Ascending aorta (tissue), 2 donors: ENCODE results near the gene DNAJC11. TPM values are rescaled to one million over a fixed set of nuclear protein-coding genes. Genes with fewer than 3 reads are reported as not detected.
A peak's percentile ranks its signal among the peaks of the same experiment; 100 is the strongest.

Experiments used
- DNase-seq, 2 donors: peaks; one replicate each; pipeline ENCODE4 v3.0.0-alpha.2; 2019; ENCODE audit warnings: low spot score in 2 of 2
- H3K27ac ChIP-seq, 2 donors: fragments of 200-600 bp; sonication (generic); one replicate each; pipeline ENCODE4 v1.5.1; 2016 to 2017; ENCODE audit warnings: mild to moderate bottlenecking in 1 of 2
- H3K27me3 ChIP-seq: fragments of 200-600 bp; sonication (generic); one replicate; pipeline ENCODE4 v1.5.1; 2017
- H3K36me3 ChIP-seq, 2 donors: fragments of 200-600 bp; sonication (generic); one replicate each; pipeline ENCODE4 v1.5.1; 2016
- H3K4me1 ChIP-seq, 2 donors: fragments of 200-600 bp; sonication (generic); one replicate each; pipeline ENCODE4 v1.5.1; 2016 to 2017; ENCODE audit warnings: mild to moderate bottlenecking in 1 of 2
- H3K4me3 ChIP-seq, 2 donors: fragments of 200-600 bp; sonication (generic); one replicate each; pipeline ENCODE4 v1.5.1; 2016 to 2017; ENCODE audit warnings: mild to moderate bottlenecking in 1 of 2
- H3K9me3 ChIP-seq, 2 donors: fragments of 200-600 bp; sonication (generic); one replicate each; pipeline ENCODE4 v1.5.1; 2016
- CTCF ChIP-seq, 3 experiments: fragments of 200-600 bp in 2 of 3; fragments of 450-650 bp in 1 of 3; sonication (generic) in 2 of 3; IDR thresholded peaks; one replicate each; pipeline ENCODE4 v1.5.1; 2016 to 2019; ENCODE audit warnings: antibody characterized with exemption in 3 of 3, mild to moderate bottlenecking in 1 of 3, moderate library complexity in 1 of 3
- intact Hi-C: fragments of 100-400 bp; cut with DNase I; formaldehyde crosslinking; loops from one replicate; pipeline ENCODE4 v1.15.1; 2023
- total RNA-seq: library from RNA; depleted of rRNA; stranded (reverse); fragments of >200 nt; gene quantifications from one replicate; pipeline ENCODE4 v1.1.0, GENCODE V29; 2016

Gene DNAJC11
- total RNA-seq, 1 donor from 2014 or later: 12.9 TPM

- H3K27ac ChIP-seq: peak within 1 kb of the TSS; percentile 97 to 98
- TF ChIP-seq CTCF (IDR thresholded peaks at IDR 0.05): no peak
- H3K4me1 ChIP-seq: peaks cover 4 to 29% of the 10 kb centered on the region in 2 donors
- peak within 1 kb of the TSS; percentile 94 to 100 for H3K4me3 ChIP-seq
- H3K36me3 ChIP-seq: peaks cover 0 to 6% of the 10 kb centered on the region in 2 donors
- no peaks in the 10 kb centered on the region for H3K9me3 ChIP-seq
- DNase-seq: peak; percentile 98 to 100
- intact Hi-C loops: loop anchor here (1.0 kb wide), 3 partner anchors 9 to 34 kb away; partner anchors contain the start of gene ZBTB48
- no peaks in the 10 kb centered on the region for H3K27me3 ChIP-seq
Measured at GRCh38 chr1:6613361-6614018, 88.1 kb downstream of the DNAJC11 start, which contains the start of gene PHF13. Gene PHF13 (plus strand): TSS chr1:6613731. CDS start chr1:6614067, 336 bp downstream.

GRCh38 chr1:6612641-6613360 lies 88.8 kb downstream of the DNAJC11 start:
- H3K27ac ChIP-seq: peak overlapping the region; percentile 94 to 98
- H3K27me3 ChIP-seq: no peaks in the 10 kb centered on the region
- H3K4me1 ChIP-seq: peaks cover 4 to 29% of the 10 kb centered on the region in 2 donors
- intact Hi-C loops: loop anchor here (1.0 kb wide), 3 partner anchors 8 to 34 kb away; partner anchors contain the start of gene ZBTB48
- peak overlapping the region; percentile 83 to 100 for H3K4me3 ChIP-seq
- H3K36me3 ChIP-seq: peaks cover 0 to 3% of the 10 kb centered on the region in 2 donors
- no peaks in the 10 kb centered on the region for H3K9me3 ChIP-seq
- TF ChIP-seq CTCF (IDR thresholded peaks at IDR 0.05): peak in 1 of 3 experiments; percentile 28
- DNase-seq: no peak

GRCh38 chr1:6603915-6604558 lies 97.6 kb downstream of the DNAJC11 start:
- H3K27ac ChIP-seq: peak overlapping the region; percentile 98 to 99
- no peak for TF ChIP-seq CTCF (IDR thresholded peaks at IDR 0.05)
- H3K4me1 ChIP-seq: peaks cover 9 to 25% of the 10 kb centered on the region in 2 donors
- peaks cover 6 to 7% of the 10 kb centered on the region in 2 donors for H3K36me3 ChIP-seq
- H3K27me3 ChIP-seq: no peaks in the 10 kb centered on the region
- no peaks in the 10 kb centered on the region for H3K9me3 ChIP-seq
- intact Hi-C loops: loop anchor here (1.0 to 2.0 kb wide), 2 partner anchors 9 to 181 kb away; partner anchors contain the start of genes CAMTA1 and PHF13
- H3K4me3 ChIP-seq: peak overlapping the region; percentile 92 to 95
- peak; percentile 59 to 97 for DNase-seq

- Histone ChIP-seq H3K36me3 (peaks cover 13 to 14% of the 10 kb centered on the region in 2 donors), H3K27me3 (no peaks in the 10 kb centered on the region), H3K4me1 (peaks cover 15 to 30% of the 10 kb centered on the region in 2 donors), H3K27ac (peak overlapping the region; percentile 98 to 99), H3K4me3 (peak overlapping the region; percentile 92 to 95), H3K9me3 (no peaks in the 10 kb centered on the region)
- intact Hi-C loops: loop anchor here (2.0 kb wide), 1 partner anchor 181 kb away; the partner anchor contains the start of gene CAMTA1
- peak in 1 of 3 experiments; percentile 9 for TF ChIP-seq CTCF (IDR thresholded peaks at IDR 0.05)
- peak in 1 of 2 donors; percentile 87 for DNase-seq
Measured at GRCh38 chr1:6603238-6603914, 98.2 kb downstream of the DNAJC11 start.
